H7 (cell line): ENCODE data around the gene SMPD4. TPM values are rescaled to one million over a fixed set of nuclear protein-coding genes. Genes with fewer than 3 reads are reported as not detected.
"Not testable (repeated sequence)": the region's sequence is repeated elsewhere in the genome, so short reads cannot be mapped to it uniquely, and the experiment has no call there.

ENCODE experiments used
- DNase-seq: peaks from one replicate; pipeline ENCODE4 v3.0.0; 2012
- H3K27me3 ChIP-seq: 2 replicates; pipeline ENCODE4 v1.6.0; 2011; ENCODE audit warnings: mild to moderate bottlenecking, low read length; ENCODE audit not compliant: control insufficient read depth, insufficient read depth
- H3K36me3 ChIP-seq: replicated peaks from 2 replicates; pipeline ENCODE4 v1.5.1; 2011; ENCODE audit warnings: low read length; ENCODE audit not compliant: control insufficient read depth, insufficient read depth
- H3K4me3 ChIP-seq: 2 replicates; pipeline ENCODE4 v1.5.1; 2011; ENCODE audit warnings: low read depth, mild to moderate bottlenecking, control low read depth, low read length, moderate library complexity; ENCODE audit not compliant: insufficient read depth
- total RNA-seq: library from RNA; depleted of rRNA; stranded (reverse); fragments of >200 nt; shearing (Covaris generic); gene quantifications from 2 replicates; pipeline ENCODE4 v1.2.3, GENCODE V29; 2014

SMPD4 gene
- total RNA-seq, 1 experiment from 2014 or later = 68.8 TPM

DNA sequence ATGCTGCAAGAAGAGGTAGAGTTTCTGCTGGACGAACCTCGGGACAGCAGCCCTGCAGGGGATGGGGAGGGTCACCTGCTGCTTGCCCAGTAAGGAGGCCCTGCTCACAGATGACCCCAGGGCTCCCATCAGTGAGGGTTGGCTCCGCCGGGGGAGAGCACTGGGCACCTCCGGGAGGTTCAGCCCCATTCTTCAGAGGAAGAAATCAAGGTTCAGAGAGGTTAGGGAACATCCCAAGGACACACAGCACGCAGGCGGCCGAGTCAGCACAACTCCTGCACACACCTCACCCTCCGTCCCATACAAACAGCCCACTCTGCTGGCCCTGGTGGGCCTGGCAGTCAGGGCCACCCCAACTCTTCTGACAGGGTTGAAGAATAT, 24.8 kb downstream of the SMPD4 start:
- DNase-seq = peak; percentile 41
- Histone ChIP-seq H3K36me3 (peaks cover 8% of the 10 kb centered on the region), H3K27me3 (no peaks in the 10 kb centered on the region), H3K4me3 (no peak overlapping the region)

DNA sequence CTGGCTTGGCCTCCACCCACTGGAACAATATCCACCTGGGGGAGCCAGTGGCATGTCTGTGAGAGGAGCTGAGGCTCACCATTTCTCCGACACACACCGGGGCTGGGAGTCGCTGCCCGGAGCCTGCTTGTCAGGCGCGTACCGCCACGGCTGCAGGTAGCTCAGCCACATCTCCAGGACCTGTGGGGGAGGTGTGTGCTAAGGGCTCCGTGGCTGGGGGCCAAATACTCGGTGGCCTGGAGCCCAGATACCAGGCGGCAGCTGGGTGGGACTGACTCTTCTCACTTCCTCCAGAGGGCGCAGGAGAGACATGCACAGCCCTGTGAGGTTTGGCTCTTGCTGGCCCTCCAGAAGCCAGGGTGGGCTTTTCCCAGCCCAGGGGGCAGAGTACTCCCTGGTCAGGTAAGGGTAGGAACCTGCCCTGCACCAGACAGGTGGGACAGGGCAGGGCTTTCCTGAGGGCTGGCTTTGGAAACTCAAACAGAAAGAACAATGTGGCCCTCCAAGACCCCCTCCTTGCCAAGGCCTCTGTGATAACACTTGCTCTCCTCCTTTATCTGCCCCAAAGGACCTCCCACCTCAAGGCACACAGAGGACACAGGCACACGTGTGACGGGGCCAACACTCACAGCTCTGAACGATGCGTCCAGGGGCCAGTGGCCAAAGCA, 25.3 kb downstream of the SMPD4 start:
- peak; percentile 84 for DNase-seq
- H3K27me3 ChIP-seq, H3K4me3 ChIP-seq, H3K36me3 ChIP-seq: not testable (repeated sequence)

DNA sequence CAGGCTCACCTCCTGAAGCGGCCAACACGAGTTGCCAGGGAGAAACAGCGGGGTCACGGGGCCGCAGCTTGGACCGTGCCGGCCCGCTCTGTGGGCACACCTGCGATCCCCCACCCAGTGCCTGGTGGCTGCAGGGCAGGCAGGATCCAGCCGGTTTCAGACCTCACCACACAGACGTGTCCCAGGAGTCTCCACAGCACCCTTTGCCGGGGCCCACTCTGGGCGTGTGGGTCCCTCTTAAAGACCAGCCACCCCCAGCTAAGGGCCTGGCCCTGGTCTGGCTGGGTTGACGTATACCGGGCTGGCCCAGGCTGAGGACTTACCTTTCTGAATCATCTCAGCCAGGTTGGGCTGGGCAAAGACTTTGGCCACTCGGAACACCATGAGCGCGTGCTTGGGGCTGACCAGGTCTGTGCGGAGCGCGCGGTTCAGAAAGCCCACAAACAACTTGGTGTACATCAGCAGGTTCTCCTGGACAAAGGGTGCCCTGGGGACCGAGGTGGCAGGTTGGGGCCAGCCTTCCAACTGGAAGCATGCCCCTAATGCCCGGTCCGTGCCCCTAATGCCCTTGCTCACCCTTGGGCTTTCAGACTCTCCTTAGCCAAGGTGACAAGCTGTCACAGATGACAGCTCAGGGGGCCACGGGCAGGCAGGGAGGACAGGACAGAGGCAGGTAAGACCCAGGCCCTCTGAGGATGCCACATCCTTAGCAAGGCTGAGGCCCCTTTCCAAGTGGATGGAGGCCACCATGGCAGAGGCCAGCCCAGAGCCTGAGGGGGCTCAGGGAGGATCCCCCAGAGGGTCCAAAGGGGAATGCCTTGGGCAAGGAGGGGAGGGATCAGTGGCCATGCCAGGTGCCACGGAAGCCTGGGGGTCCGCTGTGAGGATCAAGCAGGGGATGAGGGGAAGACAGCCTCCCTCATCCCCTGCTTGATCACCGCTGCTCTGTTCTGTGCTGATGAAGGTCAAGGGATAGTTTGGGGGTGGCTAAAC, 26.3 kb downstream of the SMPD4 start:
- Histone ChIP-seq H3K4me3 (no peak overlapping the region), H3K36me3 (peaks cover 8% of the 10 kb centered on the region)
- peak; percentile 24 for DNase-seq

DNA sequence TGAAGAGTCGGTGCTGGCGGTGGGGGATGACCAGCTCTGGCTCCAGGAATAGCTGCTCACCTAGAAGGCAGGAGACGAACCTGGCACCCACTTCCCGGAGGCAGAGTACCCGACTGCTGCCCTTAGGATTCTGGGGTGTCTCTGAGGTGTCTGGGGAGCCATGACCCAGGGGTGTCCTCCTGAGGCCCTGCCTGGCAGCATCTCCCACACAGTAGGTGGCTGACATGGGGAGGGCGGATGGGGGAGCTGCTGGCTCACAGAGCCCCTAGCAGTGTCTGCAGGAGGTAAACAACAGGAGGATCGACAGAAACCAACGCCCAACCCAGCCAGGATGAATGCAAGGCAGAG, 27.0 kb downstream of the SMPD4 start:
- not testable (repeated sequence) for H3K27me3 ChIP-seq, H3K4me3 ChIP-seq, H3K36me3 ChIP-seq, DNase-seq

More for the DNA sequence above, 26.3 kb downstream of the SMPD4 start:
- no peaks in the 10 kb centered on the region for H3K27me3 ChIP-seq

DNA sequence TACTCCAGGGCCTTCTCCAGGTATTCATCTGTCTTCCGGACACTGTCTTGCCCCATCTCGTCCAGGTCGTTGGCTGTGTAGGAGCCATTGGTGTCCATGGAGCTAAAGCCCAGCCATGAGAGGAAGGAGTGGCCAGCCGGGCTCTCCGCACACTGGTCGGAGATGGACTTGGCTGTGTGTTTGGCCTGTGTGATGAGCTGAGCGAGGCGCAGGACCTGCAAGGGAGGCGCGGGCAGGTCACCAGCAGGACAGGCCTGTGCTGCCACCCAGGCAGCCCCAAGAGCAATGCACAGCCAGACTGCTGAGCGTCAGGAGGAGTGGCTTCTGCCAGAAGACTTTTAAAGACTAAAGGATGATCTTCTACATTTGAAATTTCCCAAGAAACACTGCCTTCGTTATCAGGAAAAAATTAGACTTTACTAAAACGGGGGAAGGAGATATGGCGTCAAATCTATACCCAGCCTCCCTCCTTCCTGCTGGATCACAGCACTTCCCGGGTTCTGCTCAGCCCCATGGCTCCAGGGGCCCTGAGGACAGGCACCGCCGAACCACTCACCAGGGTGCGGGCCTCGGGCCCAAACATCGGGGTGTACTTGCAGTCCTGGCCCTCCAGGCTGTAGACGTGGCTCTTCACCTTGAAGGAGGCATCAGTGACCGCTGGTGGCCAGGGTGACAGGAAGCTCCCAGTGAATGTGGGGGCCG, 27.5 kb downstream of the SMPD4 start:
- H3K27me3 ChIP-seq, H3K4me3 ChIP-seq, H3K36me3 ChIP-seq: not testable (repeated sequence)
- DNase-seq = peak; percentile 11

DNA sequence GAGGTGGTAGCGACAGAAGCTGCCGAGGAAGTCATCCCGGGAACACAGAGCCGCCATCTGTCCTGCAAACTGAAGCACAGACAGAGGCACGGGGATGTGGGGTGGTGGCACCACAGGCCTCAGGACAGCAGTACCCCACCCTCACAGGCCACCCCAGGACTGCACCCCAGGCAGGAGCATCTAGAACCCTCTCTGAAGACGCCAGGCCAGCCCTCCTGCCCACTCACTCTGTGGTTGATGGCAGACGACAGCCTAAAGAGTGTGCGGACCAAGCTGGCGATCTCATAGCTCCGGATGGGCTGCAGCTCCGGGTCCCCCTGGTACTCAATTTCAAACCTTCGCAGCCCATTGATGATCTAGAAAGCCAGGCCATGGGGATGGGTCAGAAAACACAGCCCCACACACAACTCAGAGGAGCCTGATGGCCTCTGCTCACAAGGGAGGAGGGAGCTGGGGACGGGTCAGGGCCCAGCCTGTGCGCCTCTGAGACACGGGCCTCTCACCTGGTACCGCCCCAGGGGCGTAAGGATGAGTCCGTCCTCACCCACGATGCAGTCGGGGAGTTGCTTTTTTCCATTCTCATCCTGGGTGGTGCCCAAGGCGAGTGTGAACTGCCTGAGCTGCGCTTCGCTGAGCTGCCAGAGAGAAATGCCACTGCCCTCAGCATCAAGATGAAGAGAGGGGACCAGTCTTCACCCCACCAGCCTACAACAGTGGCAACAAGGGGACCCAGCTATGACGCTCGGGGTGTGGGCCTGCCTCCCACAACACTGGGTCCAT, 28.4 kb downstream of the SMPD4 start:
- peak; percentile 20 for DNase-seq
- H3K36me3 ChIP-seq = peaks cover 6% of the 10 kb centered on the region

DNA sequence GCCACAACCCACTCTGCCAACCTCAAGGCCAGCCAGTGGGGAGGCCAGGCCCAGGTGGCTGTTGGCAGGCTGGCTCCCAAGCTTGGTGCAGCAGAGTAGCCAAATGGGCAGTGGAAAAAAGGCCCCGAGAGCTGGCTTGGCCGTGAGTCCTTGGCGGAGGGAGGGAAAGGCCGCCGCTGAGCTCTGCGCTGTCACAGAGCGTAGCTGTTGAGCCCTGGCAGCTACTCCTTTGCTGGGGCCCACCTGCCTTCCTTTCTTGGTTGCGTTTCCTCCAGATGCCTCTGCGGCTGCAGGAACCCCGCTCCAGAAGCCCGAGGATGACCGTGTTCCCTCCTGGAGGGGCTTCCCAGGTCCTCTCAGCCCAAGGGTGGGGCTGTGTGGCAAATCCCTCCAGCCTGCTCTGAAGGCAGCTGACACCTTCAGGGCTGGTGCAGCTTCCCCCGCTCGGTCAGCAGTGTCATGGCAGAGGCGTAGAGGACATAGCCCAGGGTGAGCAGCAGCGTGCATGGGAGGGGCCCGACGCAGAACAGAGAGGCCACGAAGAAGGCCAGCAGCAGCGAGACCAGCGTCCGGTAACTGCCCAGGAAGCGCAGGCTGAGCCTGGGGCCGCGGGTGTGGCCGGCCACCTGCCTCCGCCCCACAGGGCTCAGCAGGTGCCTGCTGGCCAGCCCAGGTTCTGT, 29.1 kb downstream of the SMPD4 start:
- H3K4me3 ChIP-seq, H3K36me3 ChIP-seq, H3K27me3 ChIP-seq: not testable (repeated sequence)
- DNase-seq = peak; percentile 36

More for the DNA sequence above, 28.4 kb downstream of the SMPD4 start:
- Histone ChIP-seq H3K27me3 (no peaks in the 10 kb centered on the region), H3K4me3 (no peak overlapping the region)

DNA sequence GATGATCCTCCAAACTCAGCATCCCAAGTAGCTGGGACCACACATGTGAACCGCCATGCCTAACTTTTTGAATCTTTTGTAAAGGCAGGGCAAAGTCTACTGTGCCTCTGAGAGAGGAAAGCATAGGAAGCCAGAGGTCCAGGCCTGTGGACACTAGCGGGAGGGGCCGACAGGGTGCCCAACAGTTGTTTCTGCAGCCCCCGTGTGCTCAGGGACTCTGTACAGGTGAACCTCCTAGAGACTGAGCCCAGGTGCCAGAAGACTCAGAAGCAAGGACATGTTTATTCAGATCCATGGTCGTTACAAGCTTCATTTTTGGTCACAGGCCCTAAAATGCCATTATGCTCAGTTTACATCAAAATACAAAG, 30.3 kb downstream of the SMPD4 start:
- DNase-seq, H3K4me3 ChIP-seq, H3K36me3 ChIP-seq, H3K27me3 ChIP-seq: not testable (repeated sequence)

DNA sequence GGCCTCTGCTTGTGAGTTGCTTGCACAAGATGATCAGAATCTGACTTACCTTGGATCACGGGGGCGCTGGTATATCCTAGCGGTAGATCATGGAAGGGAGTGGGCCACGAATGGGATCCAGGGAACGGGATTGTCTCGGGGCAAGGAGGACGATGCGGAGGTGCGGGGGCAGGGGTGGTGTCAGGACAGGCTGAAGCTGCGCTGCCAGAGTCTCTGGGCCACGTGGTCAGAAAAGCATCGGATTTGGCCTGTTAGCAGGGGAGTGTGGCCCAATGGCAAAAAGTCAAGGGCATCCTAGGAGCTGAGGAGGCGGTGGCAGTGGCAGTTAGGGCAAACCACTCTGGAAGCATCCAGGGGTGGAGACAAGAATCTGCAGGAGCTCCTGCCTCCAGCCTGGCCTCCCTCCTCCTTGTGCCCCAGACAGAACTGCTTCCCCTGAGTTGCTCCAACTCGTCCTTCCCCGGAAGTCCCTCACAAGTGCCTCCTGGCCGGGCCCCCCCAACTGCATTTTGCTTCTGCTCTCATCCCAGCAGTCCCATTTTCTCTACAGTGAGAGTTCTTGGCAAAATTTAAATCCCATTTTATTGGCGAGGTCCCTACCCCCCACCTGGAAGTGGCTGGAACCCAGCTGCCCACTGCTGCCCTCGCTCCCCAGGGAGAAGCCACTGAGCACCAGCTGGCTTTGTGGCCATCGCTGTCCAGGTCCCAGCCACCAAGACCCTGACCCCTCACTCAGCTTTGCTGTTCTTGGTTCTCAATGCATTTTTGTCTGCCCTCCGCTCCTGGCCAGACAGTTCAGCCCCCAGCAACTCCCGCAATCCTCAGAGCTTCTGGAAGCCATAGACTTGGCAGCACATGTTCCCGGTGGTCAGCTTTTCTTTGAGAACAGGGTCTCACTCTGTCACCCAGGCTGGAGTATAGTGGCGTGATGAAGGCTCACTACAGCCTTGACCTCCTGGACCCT, 30.9 kb downstream of the SMPD4 start:
- Histone ChIP-seq H3K27me3 (no peaks in the 10 kb centered on the region), H3K4me3 (no peak overlapping the region), H3K36me3 (peaks cover 6% of the 10 kb centered on the region)
- DNase-seq = peak; percentile 31

DNA sequence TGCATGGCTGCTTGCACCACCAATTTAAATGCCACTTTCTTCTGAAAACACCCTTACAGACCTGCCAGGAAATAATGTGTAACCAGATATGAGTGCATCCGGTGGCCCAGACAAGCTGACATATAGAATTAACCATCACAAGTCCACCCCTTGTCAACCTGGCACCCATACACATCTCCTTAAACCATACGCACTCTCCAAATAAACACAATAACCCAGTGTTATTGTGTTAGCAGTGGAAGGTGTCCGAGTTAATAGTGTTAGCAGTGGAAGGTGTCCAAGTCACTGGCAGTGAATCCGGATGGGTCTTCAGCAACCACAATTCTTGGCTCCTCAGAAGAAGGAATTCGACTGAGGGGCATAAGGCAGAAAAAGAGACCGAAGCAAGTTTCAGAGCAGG, 32.9 kb downstream of the SMPD4 start:
- not testable (repeated sequence) for H3K4me3 ChIP-seq, DNase-seq, H3K27me3 ChIP-seq, H3K36me3 ChIP-seq

DNA sequence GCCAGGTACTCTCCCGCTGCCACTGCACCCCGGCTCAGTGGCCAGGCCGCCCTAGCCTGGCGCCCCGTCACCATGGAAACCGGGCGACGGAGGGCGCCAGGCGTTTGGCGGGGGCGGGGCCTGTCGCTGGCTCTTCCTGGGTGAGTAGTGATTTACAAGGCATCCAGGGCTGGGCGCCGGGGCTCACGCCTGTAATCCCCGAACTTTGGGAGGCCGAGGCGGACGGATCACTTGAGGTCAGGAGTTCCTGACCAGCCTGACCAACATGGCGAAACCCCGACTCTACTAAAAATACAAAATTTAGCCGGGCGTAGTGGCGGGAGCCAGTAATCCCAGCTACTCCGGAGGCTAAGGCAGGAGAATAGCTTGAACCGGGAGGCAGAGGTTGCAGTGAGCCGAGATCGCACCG, 36.4 kb downstream of the SMPD4 start, which contains the start of gene CCDC74B:
Gene CCDC74B (minus strand): TSS at position 107 of the 409 bp plus-strand sequence. CDS start 116 bp downstream, outside the sequence.
- DNase-seq, H3K27me3 ChIP-seq, H3K36me3 ChIP-seq: not testable (repeated sequence)
- H3K4me3 ChIP-seq = peak within 1 kb of the TSS; percentile 38

DNA sequence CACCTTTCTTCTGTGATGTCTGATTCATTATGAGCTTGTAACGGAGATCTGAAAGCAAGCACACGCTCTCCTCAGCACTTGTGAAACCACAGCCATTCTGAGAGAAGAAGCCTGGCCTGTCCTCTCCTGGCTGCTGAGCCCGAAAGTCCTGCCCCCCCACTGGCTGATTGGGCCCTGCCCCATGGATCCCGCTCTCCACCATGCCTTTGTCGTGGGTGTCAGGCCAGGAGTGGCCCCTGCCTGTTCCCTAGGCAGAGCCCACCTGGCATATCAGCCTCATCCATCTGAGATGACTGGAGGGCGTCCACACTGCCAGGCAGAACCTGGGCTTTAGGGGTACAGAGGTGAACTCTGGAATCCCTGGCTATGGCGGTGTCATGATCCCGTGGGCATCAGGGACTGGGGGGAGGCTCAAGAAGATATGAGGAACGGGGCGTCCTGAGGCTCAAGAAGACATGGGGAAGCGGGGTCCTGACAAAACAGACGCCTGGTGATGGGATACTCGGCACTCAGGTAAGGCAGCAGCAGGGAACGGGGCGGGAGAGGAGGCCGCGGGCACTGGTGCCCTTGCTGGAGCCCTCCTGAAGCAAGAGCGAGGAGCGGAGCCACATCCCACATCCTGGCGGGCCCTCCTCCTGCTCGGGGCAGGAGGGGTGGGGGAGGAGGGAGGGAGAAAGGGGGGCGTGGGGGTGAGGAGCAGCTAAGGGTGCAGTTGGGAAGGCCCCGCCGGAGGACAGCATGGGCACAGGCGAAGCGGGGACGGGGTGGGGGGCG, 37.9 kb downstream of the SMPD4 start:
- not testable (repeated sequence) for H3K27me3 ChIP-seq, DNase-seq, H3K36me3 ChIP-seq
- peak overlapping the region; percentile 22; the same call in 1 of the 2 replicates for H3K4me3 ChIP-seq
